Activated CD8-positive, alpha-beta memory T cell treated with anti-CD3 and anti-CD28 coated beads, Interleukin-2, amount 10 ng/mL, durations not matched to agents 7 days and 5 days (primary cell): ENCODE results near the gene CORIN. TPM values are rescaled to one million over a fixed set of nuclear protein-coding genes. Genes with fewer than 3 reads are reported as not detected.
"Not testable (repeated sequence)": the region's sequence is repeated elsewhere in the genome, so short reads cannot be mapped to it uniquely, and the experiment has no call there.

Source experiments
- ATAC-seq: fragments of 150-1000 bp; cut with Tn5 transposase; one replicate; pipeline ENCODE4 v1.10.0; 2021; ENCODE audit warnings: moderate library complexity
- CTCF ChIA-PET: fragments of 350-600 bp; sonication (Branson Sonifier 250); formaldehyde crosslinking; loops from one replicate; lab custom pipeline; 2021; ENCODE audit warnings: antibody characterized with exemption; lab: Charles Lee
- DNase-seq: peaks from one replicate; pipeline ENCODE4 v3.0.0-alpha.2; 2020
- H3K27ac Mint-ChIP-seq: one replicate; pipeline ENCODE4 v1.8.0; 2021; ENCODE audit warnings: mild to moderate bottlenecking, mixed read lengths
- H3K27me3 Mint-ChIP-seq: one replicate; pipeline ENCODE4 v1.8.0; 2021; ENCODE audit warnings: mixed read lengths
- H3K36me3 Mint-ChIP-seq: one replicate; pipeline ENCODE4 v1.8.0; 2021; ENCODE audit warnings: mild to moderate bottlenecking, mixed read lengths
- H3K4me1 Mint-ChIP-seq: one replicate; pipeline ENCODE4 v1.8.0; 2021; ENCODE audit warnings: mixed read lengths
- H3K4me3 Mint-ChIP-seq: one replicate; pipeline ENCODE4 v1.8.0; 2021; ENCODE audit warnings: mild to moderate bottlenecking, moderate library complexity, mixed read lengths
- H3K9me3 Mint-ChIP-seq: one replicate; pipeline ENCODE4 v1.8.0; 2022; ENCODE audit warnings: low read depth, mixed read lengths
- total RNA-seq, 2 experiments: library from RNA; stranded (reverse); gene quantifications; one replicate each; pipeline ENCODE4 v1.2.3, GENCODE V29; 2021

The CORIN gene
- total RNA-seq, 2 experiments from 2014 or later, result not detected

GRCh38 chr4:47786958-47787370, 50.9 kb downstream of the CORIN start:
- no peak for DNase-seq
- H3K27ac Mint-ChIP-seq, result no peak overlapping the region
- no peaks in the 10 kb centered on the region for H3K9me3 Mint-ChIP-seq
- H3K4me1 Mint-ChIP-seq, result no peaks in the 10 kb centered on the region
- no peak overlapping the region for H3K4me3 Mint-ChIP-seq
- CTCF ChIA-PET, result no interaction called here
- no peak for ATAC-seq
- no peaks in the 10 kb centered on the region for H3K36me3 Mint-ChIP-seq
- peaks cover 17% of the 10 kb centered on the region for H3K27me3 Mint-ChIP-seq

- Mint-ChIP-seq H3K4me3 (no peak overlapping the region), H3K27me3 (peaks cover 17% of the 10 kb centered on the region), H3K27ac (no peak overlapping the region), H3K36me3 (no peaks in the 10 kb centered on the region), H3K9me3 (no peaks in the 10 kb centered on the region), H3K4me1 (no peaks in the 10 kb centered on the region)
- ATAC-seq (no peak), DNase-seq (no peak)
- CTCF ChIA-PET, result no interaction called here
Observed at GRCh38 chr4:47785153-47785552, 52.7 kb downstream of the CORIN start.

- ATAC-seq (no peak), DNase-seq (no peak)
- Mint-ChIP-seq H3K4me1 (no peaks in the 10 kb centered on the region), H3K27me3 (peaks cover 17% of the 10 kb centered on the region), H3K27ac (no peak overlapping the region), H3K36me3 (no peaks in the 10 kb centered on the region), H3K9me3 (no peaks in the 10 kb centered on the region), H3K4me3 (no peak overlapping the region)
- CTCF ChIA-PET, result no interaction called here
Observed at GRCh38 chr4:47784222-47784621, 53.6 kb downstream of the CORIN start.

GRCh38 chr4:47776353-47776752, 61.5 kb downstream of the CORIN start:
- Mint-ChIP-seq H3K27me3 (no peaks in the 10 kb centered on the region), H3K9me3 (no peaks in the 10 kb centered on the region), H3K4me3 (no peak overlapping the region), H3K27ac (no peak overlapping the region), H3K4me1 (no peaks in the 10 kb centered on the region), H3K36me3 (no peaks in the 10 kb centered on the region)
- ATAC-seq (no peak), DNase-seq (no peak)
- CTCF ChIA-PET, result no interaction called here

GRCh38 chr4:47774079-47774478, 63.8 kb downstream of the CORIN start:
- no peaks in the 10 kb centered on the region for H3K9me3 Mint-ChIP-seq
- H3K4me1 Mint-ChIP-seq, result no peaks in the 10 kb centered on the region
- no peak for DNase-seq
- peaks cover 5% of the 10 kb centered on the region for H3K27me3 Mint-ChIP-seq
- no peak for ATAC-seq
- H3K36me3 Mint-ChIP-seq, result no peaks in the 10 kb centered on the region
- CTCF ChIA-PET, result no interaction called here
- no peak overlapping the region for H3K4me3 Mint-ChIP-seq
- no peak overlapping the region for H3K27ac Mint-ChIP-seq

- CTCF ChIA-PET, result interaction anchor here (1.8 kb wide), 1 partner anchor 66 kb away, joined by 4 read pairs; no protein-coding TSS in a partner anchor
- Mint-ChIP-seq H3K4me3 (no peak overlapping the region), H3K27me3 (peaks cover 21% of the 10 kb centered on the region), H3K36me3 (no peaks in the 10 kb centered on the region), H3K4me1 (no peaks in the 10 kb centered on the region), H3K27ac (no peak overlapping the region), H3K9me3 (no peaks in the 10 kb centered on the region)
- ATAC-seq, result no peak
- DNase-seq, result no peak
Observed at GRCh38 chr4:47771020-47771419, 66.8 kb downstream of the CORIN start.

GRCh38 chr4:47767956-47768355, 69.9 kb downstream of the CORIN start:
- H3K4me1 Mint-ChIP-seq, CTCF ChIA-PET, H3K9me3 Mint-ChIP-seq, H3K36me3 Mint-ChIP-seq, DNase-seq, H3K27ac Mint-ChIP-seq, H3K4me3 Mint-ChIP-seq, ATAC-seq: not testable (repeated sequence)
- H3K27me3 Mint-ChIP-seq, result peaks cover 21% of the 10 kb centered on the region

GRCh38 chr4:47763279-47763678, 74.6 kb downstream of the CORIN start:
- Mint-ChIP-seq H3K4me1 (no peaks in the 10 kb centered on the region), H3K27ac (no peak overlapping the region)
- ATAC-seq, result no peak

GRCh38 chr4:47762376-47763266, 75.2 kb downstream of the CORIN start:
- H3K27me3 Mint-ChIP-seq, result peaks cover 8% of the 10 kb centered on the region
- CTCF ChIA-PET, result no interaction called here

More at GRCh38 chr4:47763279-47763678, 74.6 kb downstream of the CORIN start:
- Mint-ChIP-seq H3K4me3 (no peak overlapping the region), H3K27me3 (peaks cover 13% of the 10 kb centered on the region), H3K9me3 (no peaks in the 10 kb centered on the region), H3K36me3 (no peaks in the 10 kb centered on the region)
- DNase-seq, result no peak
- CTCF ChIA-PET, result no interaction called here

GRCh38 chr4:47753316-47753715, 84.6 kb downstream of the CORIN start:
- H3K4me1 Mint-ChIP-seq, DNase-seq, H3K9me3 Mint-ChIP-seq, CTCF ChIA-PET, ATAC-seq, H3K27ac Mint-ChIP-seq, H3K4me3 Mint-ChIP-seq, H3K36me3 Mint-ChIP-seq: not testable (repeated sequence)
- H3K27me3 Mint-ChIP-seq, result peaks cover 17% of the 10 kb centered on the region

More at GRCh38 chr4:47762376-47763266, 75.2 kb downstream of the CORIN start:
- no peak overlapping the region for H3K4me3 Mint-ChIP-seq
- H3K9me3 Mint-ChIP-seq, result no peaks in the 10 kb centered on the region
- ATAC-seq (no peak), DNase-seq (no peak)
- H3K4me1 Mint-ChIP-seq, result no peaks in the 10 kb centered on the region
- no peaks in the 10 kb centered on the region for H3K36me3 Mint-ChIP-seq
- H3K27ac Mint-ChIP-seq, result no peak overlapping the region

- Mint-ChIP-seq H3K4me3 (no peak overlapping the region), H3K9me3 (no peaks in the 10 kb centered on the region), H3K4me1 (no peaks in the 10 kb centered on the region), H3K27ac (no peak overlapping the region), H3K36me3 (no peaks in the 10 kb centered on the region), H3K27me3 (peaks cover 17% of the 10 kb centered on the region)
- DNase-seq (no peak), ATAC-seq (no peak)
- CTCF ChIA-PET, result interaction anchor here (0.6 kb wide), 1 partner anchor 22 kb away, joined by 5 read pairs; no protein-coding TSS in a partner anchor
Observed at GRCh38 chr4:47752214-47752613, 85.7 kb downstream of the CORIN start.

- Mint-ChIP-seq H3K4me1 (no peaks in the 10 kb centered on the region), H3K27ac (no peak overlapping the region)
- CTCF ChIA-PET, result no interaction called here
Observed at GRCh38 chr4:47750788-47751187, 87.1 kb downstream of the CORIN start.

GRCh38 chr4:47749858-47750257, 88.0 kb downstream of the CORIN start:
- no peak for ATAC-seq
- peaks cover 11% of the 10 kb centered on the region for H3K27me3 Mint-ChIP-seq
- no peaks in the 10 kb centered on the region for H3K4me1 Mint-ChIP-seq
- H3K27ac Mint-ChIP-seq, result no peak overlapping the region
- CTCF ChIA-PET, result no interaction called here
- no peak for DNase-seq
- H3K4me3 Mint-ChIP-seq, result no peak overlapping the region
- no peaks in the 10 kb centered on the region for H3K36me3 Mint-ChIP-seq
- H3K9me3 Mint-ChIP-seq, result no peaks in the 10 kb centered on the region

More at GRCh38 chr4:47750788-47751187, 87.1 kb downstream of the CORIN start:
- Mint-ChIP-seq H3K27me3 (peaks cover 12% of the 10 kb centered on the region), H3K36me3 (no peaks in the 10 kb centered on the region), H3K4me3 (no peak overlapping the region), H3K9me3 (no peaks in the 10 kb centered on the region)
- DNase-seq (no peak), ATAC-seq (no peak)

- no peak overlapping the region for H3K4me3 Mint-ChIP-seq
- H3K27ac Mint-ChIP-seq, result no peak overlapping the region
- DNase-seq (no peak), ATAC-seq (no peak)
- CTCF ChIA-PET, result no interaction called here
- H3K9me3 Mint-ChIP-seq, result no peaks in the 10 kb centered on the region
- H3K27me3 Mint-ChIP-seq, result peaks cover 11% of the 10 kb centered on the region
- no peaks in the 10 kb centered on the region for H3K4me1 Mint-ChIP-seq
- H3K36me3 Mint-ChIP-seq, result no peaks in the 10 kb centered on the region
Observed at GRCh38 chr4:47749060-47749459, 88.8 kb downstream of the CORIN start.
